GM23338 (cell line): Measurements from ENCODE around the gene RRP12.

Experiments used
- EZH2phosphoT487 ChIP-seq: fragments of 200-600 bp; sonication (generic); IDR thresholded peaks from one replicate; pipeline ENCODE4 v1.8.1; 2018; ENCODE audit warnings: antibody characterized with exemption; ENCODE audit not compliant: unreplicated experiment
- JUNB ChIP-seq: IDR thresholded peaks from one replicate; pipeline ENCODE4 v1.6.1; 2016; ENCODE audit warnings: antibody characterized with exemption; ENCODE audit not compliant: unreplicated experiment
- POLR2AphosphoS5 ChIP-seq: IDR thresholded peaks from 2 replicates; pipeline ENCODE4 v1.6.1; 2016; ENCODE audit warnings: antibody characterized with exemption, low read depth
- TF ChIP-seq, protein P1 (sequence below), 2 experiments: fragments of 200-600 bp in 1 of 2; sonication (generic) in 1 of 2; conservative IDR thresholded peaks; 2 replicates each; pipeline versions ENCODE4 v1.5.1 to v1.6.1; 2016 to 2017; ENCODE audit warnings: antibody characterized with exemption in 2 of 2, low read depth in 2 of 2, mild to moderate bottlenecking in 2 of 2, moderate library complexity in 1 of 2
- TF ChIP-seq, protein P2 (sequence below): IDR thresholded peaks from one replicate; pipeline ENCODE4 v1.6.1; 2018; ENCODE audit warnings: antibody characterized with exemption; ENCODE audit not compliant: unreplicated experiment

DNA sequence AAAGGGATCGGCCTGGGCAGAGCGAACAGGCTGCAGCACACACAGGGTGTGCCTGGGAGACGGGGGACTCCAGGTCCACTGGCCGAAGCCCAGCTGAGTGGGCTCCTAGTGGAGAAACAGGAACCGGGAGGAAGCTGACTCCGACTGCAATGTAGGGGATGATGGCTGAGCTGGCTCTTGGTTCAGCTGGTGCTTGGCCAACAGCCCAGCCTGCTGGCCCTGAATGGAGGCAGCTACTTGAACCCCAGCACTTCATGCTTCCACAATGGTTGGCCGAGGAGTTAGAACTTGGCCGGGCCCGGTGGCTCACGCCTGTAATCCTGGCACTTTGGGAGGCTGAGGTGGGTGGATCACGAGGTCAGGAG lies 39.6 kb downstream of the RRP12 start:
- TF ChIP-seq, protein P1, sequence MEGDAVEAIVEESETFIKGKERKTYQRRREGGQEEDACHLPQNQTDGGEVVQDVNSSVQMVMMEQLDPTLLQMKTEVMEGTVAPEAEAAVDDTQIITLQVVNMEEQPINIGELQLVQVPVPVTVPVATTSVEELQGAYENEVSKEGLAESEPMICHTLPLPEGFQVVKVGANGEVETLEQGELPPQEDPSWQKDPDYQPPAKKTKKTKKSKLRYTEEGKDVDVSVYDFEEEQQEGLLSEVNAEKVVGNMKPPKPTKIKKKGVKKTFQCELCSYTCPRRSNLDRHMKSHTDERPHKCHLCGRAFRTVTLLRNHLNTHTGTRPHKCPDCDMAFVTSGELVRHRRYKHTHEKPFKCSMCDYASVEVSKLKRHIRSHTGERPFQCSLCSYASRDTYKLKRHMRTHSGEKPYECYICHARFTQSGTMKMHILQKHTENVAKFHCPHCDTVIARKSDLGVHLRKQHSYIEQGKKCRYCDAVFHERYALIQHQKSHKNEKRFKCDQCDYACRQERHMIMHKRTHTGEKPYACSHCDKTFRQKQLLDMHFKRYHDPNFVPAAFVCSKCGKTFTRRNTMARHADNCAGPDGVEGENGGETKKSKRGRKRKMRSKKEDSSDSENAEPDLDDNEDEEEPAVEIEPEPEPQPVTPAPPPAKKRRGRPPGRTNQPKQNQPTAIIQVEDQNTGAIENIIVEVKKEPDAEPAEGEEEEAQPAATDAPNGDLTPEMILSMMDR (conservative IDR thresholded peaks at IDR 0.05; ENCODE audit: low read depth in 2 of 2) = no peak; a peak in 1 of 4 replicates
- TF ChIP-seq POLR2AphosphoS5 = no peak
- TF ChIP-seq, protein P2, sequence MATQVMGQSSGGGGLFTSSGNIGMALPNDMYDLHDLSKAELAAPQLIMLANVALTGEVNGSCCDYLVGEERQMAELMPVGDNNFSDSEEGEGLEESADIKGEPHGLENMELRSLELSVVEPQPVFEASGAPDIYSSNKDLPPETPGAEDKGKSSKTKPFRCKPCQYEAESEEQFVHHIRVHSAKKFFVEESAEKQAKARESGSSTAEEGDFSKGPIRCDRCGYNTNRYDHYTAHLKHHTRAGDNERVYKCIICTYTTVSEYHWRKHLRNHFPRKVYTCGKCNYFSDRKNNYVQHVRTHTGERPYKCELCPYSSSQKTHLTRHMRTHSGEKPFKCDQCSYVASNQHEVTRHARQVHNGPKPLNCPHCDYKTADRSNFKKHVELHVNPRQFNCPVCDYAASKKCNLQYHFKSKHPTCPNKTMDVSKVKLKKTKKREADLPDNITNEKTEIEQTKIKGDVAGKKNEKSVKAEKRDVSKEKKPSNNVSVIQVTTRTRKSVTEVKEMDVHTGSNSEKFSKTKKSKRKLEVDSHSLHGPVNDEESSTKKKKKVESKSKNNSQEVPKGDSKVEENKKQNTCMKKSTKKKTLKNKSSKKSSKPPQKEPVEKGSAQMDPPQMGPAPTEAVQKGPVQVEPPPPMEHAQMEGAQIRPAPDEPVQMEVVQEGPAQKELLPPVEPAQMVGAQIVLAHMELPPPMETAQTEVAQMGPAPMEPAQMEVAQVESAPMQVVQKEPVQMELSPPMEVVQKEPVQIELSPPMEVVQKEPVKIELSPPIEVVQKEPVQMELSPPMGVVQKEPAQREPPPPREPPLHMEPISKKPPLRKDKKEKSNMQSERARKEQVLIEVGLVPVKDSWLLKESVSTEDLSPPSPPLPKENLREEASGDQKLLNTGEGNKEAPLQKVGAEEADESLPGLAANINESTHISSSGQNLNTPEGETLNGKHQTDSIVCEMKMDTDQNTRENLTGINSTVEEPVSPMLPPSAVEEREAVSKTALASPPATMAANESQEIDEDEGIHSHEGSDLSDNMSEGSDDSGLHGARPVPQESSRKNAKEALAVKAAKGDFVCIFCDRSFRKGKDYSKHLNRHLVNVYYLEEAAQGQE = no peak
- no peak for TF ChIP-seq JUNB
- no peak for TF ChIP-seq EZH2phosphoT487
